Measurements from ENCODE around the gene PRKG1.

- TF ChIP-seq CTCF (IDR thresholded peaks at IDR 0.05) (no peak), EZH2 (IDR thresholded peaks at IDR 0.05) (no peak)
Observed at GRCh38 chr10:51439645-51440044, 365.4 kb downstream of the PRKG1 start.
